HEK293 (cell line): ENCODE data around the gene FAM168A.
A peak's percentile ranks its signal among the peaks of the same experiment; 100 is the strongest.
"Not testable (repeated sequence)": the region's sequence is repeated elsewhere in the genome, so short reads cannot be mapped to it uniquely, and the experiment has no call there.

Source experiments
- CTCF ChIA-PET: fragments of 350-600 bp; formaldehyde crosslinking; extraction: SDS; loops from one replicate; lab custom pipeline; 2021; ENCODE audit warnings: antibody characterized with exemption; lab: Yijun Ruan, JAX
- POLR2A ChIA-PET: fragments of 300-600 bp; formaldehyde crosslinking; extraction: SDS; loops from one replicate; lab custom pipeline; 2020; ENCODE audit warnings: antibody characterized with exemption, inconsistent platforms; lab: Yijun Ruan, JAX
- H3K27ac ChIP-seq: fragments of 200-500 bp; sonication (Bioruptor generic); 2 replicates; pipeline ENCODE4 v1.5.1; 2014; ENCODE audit warnings: low read depth, low read length, control low read depth, inconsistent platforms; ENCODE audit errors: extremely low read depth
- H3K36me3 ChIP-seq, 2 experiments: fragments of 200-500 bp in 1 of 2; sonication (Bioruptor generic) in 1 of 2; 1 replicate in 1 of 2; 2 replicates in 1 of 2; pipeline ENCODE4 v1.5.1; 2014 to 2017; ENCODE audit warnings: inconsistent platforms in 2 of 2, low read length in 2 of 2; ENCODE audit not compliant: control insufficient read depth in 2 of 2, insufficient read depth in 1 of 2
- H3K4me1 ChIP-seq: fragments of 200-500 bp; sonication (Bioruptor generic); 2 replicates; pipeline ENCODE4 v1.5.1; 2014; ENCODE audit warnings: mild to moderate bottlenecking, low read length, inconsistent platforms; ENCODE audit not compliant: control insufficient read depth, insufficient read depth
- H3K4me3 ChIP-seq: 2 replicates; pipeline ENCODE4 v1.5.1; 2011; ENCODE audit warnings: low read depth, mild to moderate bottlenecking, control low read depth, low read length, moderate library complexity
- H3K9me3 ChIP-seq: fragments of 200-500 bp; sonication (Bioruptor generic); 2 replicates; pipeline ENCODE4 v1.5.1; 2014; ENCODE audit warnings: low read depth, low read length, inconsistent platforms; ENCODE audit not compliant: control insufficient read depth, insufficient read depth
- EGR2 ChIP-seq: fragments of 450-650 bp; formaldehyde crosslinking; IDR thresholded peaks from 2 replicates; pipeline ENCODE4 v1.5.1; 2016; ENCODE audit warnings: low read depth, missing biosample characterization, missing genetic modification characterization
- SP7 ChIP-seq: fragments of 450-650 bp; formaldehyde crosslinking; IDR thresholded peaks from 2 replicates; pipeline ENCODE4 v1.5.1; 2016; ENCODE audit warnings: missing biosample characterization, missing genetic modification characterization
- ZNF274 ChIP-seq, 2 experiments: fragments of 200-500 bp in 1 of 2; fragments of 450-650 bp in 1 of 2; sonication (Bioruptor generic) in 1 of 2; formaldehyde crosslinking in 1 of 2; IDR thresholded peaks; 2 replicates each; pipeline versions ENCODE4 v1.5.1 to v1.6.1; 2014 to 2016; ENCODE audit warnings: borderline replicate concordance in 1 of 2, inconsistent platforms in 1 of 2, low read length in 1 of 2, missing biosample characterization in 1 of 2, missing genetic modification characterization in 1 of 2
- ZNF610 ChIP-seq: fragments of 450-650 bp; formaldehyde crosslinking; IDR thresholded peaks from 2 replicates; pipeline ENCODE4 v1.5.1; 2016; ENCODE audit warnings: missing biosample characterization, missing genetic modification characterization, borderline replicate concordance
- ZNF837 ChIP-seq: fragments of 450-650 bp; formaldehyde crosslinking; IDR thresholded peaks from 2 replicates; pipeline ENCODE4 v1.5.1; 2016; ENCODE audit warnings: missing biosample characterization, missing genetic modification characterization
- TF ChIP-seq, protein P1 (sequence below): fragments of 450-650 bp; formaldehyde crosslinking; IDR thresholded peaks from 2 replicates; pipeline ENCODE4 v1.5.1; 2017; ENCODE audit warnings: missing biosample characterization, missing genetic modification characterization
- TF ChIP-seq, protein P2 (sequence below): fragments of 450-650 bp; formaldehyde crosslinking; IDR thresholded peaks from 2 replicates; pipeline ENCODE4 v1.5.1; 2016; ENCODE audit warnings: missing biosample characterization, missing genetic modification characterization
- TF ChIP-seq, protein P3 (sequence below): fragments of 450-650 bp; formaldehyde crosslinking; IDR thresholded peaks from 2 replicates; pipeline ENCODE4 v1.5.1; 2016; ENCODE audit warnings: missing biosample characterization, missing genetic modification characterization, borderline replicate concordance
- TF ChIP-seq, protein P4 (sequence below): fragments of 450-650 bp; formaldehyde crosslinking; IDR thresholded peaks from 2 replicates; pipeline ENCODE4 v1.5.1; 2017; ENCODE audit warnings: missing biosample characterization, missing genetic modification characterization

The FAM168A gene

DNA sequence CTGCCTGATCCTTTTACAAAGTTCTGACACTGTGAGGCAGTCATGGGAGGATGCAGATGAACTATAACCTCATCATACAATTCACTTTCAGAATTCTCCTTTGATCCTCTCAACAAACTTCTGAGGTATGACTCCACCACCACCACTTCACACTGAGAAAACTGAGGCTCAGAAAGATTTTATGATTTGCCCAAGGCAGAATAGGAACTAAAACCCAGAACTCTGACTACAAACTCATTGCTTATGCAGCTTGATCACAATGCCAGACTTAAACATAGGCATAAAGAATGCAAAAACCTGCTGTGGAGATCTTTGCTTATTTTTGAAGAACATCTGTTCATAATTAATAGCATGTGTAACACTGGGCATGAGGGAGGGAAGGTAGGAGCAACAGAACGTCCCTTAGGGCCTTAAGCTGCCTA, 20.4 kb downstream of the FAM168A start:
- Histone ChIP-seq H3K4me3 (no peak overlapping the region), H3K27ac (no peak overlapping the region), H3K9me3 (no peaks in the 10 kb centered on the region), H3K36me3 (no peaks in the 10 kb centered on the region), H3K4me1 (peaks cover 5% of the 10 kb centered on the region)
- CTCF ChIA-PET = interaction anchor here (0.6 to 1.2 kb wide), 2 partner anchors 11 to 15 kb away, joined by 3 read pairs; no protein-coding TSS in a partner anchor
- no peak for TF ChIP-seq EGR2 (tag by site-specific recombination)
- TF ChIP-seq, protein P1, sequence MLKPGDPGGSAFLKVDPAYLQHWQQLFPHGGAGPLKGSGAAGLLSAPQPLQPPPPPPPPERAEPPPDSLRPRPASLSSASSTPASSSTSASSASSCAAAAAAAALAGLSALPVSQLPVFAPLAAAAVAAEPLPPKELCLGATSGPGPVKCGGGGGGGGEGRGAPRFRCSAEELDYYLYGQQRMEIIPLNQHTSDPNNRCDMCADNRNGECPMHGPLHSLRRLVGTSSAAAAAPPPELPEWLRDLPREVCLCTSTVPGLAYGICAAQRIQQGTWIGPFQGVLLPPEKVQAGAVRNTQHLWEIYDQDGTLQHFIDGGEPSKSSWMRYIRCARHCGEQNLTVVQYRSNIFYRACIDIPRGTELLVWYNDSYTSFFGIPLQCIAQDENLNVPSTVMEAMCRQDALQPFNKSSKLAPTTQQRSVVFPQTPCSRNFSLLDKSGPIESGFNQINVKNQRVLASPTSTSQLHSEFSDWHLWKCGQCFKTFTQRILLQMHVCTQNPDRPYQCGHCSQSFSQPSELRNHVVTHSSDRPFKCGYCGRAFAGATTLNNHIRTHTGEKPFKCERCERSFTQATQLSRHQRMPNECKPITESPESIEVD (tag by site-specific recombination) = peak; percentile 74
- TF ChIP-seq, protein P2, sequence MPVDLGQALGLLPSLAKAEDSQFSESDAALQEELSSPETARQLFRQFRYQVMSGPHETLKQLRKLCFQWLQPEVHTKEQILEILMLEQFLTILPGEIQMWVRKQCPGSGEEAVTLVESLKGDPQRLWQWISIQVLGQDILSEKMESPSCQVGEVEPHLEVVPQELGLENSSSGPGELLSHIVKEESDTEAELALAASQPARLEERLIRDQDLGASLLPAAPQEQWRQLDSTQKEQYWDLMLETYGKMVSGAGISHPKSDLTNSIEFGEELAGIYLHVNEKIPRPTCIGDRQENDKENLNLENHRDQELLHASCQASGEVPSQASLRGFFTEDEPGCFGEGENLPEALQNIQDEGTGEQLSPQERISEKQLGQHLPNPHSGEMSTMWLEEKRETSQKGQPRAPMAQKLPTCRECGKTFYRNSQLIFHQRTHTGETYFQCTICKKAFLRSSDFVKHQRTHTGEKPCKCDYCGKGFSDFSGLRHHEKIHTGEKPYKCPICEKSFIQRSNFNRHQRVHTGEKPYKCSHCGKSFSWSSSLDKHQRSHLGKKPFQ (tag by site-specific recombination) = peak; percentile 89
- TF ChIP-seq SP7 (tag by site-specific recombination) = 0 out of 2 replicates have a peak, but pooled peaks have one; percentile 7
- no peak for TF ChIP-seq ZNF837 (tag by site-specific recombination)
- POLR2A ChIA-PET = no interaction called here

DNA sequence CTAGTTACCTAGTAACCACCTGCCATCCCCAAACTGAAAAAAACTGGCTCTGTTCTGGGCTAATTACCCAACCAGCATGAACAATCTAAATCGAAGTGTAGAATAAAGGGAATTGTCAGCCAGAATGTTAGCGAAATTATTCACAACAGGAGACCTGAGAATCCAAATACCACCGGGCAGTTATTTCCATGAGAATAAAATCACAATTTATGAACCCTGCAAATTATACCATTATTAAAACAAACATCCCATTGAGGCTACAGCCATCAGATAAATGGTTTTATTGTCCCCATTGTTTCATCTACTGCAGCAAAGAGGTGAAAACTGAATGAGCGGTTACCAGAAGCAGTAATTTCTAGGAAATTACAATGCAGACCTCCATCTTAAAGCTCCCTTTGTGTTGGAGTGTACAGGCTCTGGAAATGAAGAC, 21.7 kb downstream of the FAM168A start:
- H3K36me3 ChIP-seq = no peaks in the 10 kb centered on the region
- H3K4me3 ChIP-seq = no peak overlapping the region
- CTCF ChIA-PET = interaction anchor here (0.7 kb wide), 1 partner anchor 10 kb away, joined by 3 read pairs; no protein-coding TSS in a partner anchor
- TF ChIP-seq, protein P1 (tag by site-specific recombination) = peak; percentile 48; the same call in 1 of the 2 replicates
- TF ChIP-seq, protein P3, sequence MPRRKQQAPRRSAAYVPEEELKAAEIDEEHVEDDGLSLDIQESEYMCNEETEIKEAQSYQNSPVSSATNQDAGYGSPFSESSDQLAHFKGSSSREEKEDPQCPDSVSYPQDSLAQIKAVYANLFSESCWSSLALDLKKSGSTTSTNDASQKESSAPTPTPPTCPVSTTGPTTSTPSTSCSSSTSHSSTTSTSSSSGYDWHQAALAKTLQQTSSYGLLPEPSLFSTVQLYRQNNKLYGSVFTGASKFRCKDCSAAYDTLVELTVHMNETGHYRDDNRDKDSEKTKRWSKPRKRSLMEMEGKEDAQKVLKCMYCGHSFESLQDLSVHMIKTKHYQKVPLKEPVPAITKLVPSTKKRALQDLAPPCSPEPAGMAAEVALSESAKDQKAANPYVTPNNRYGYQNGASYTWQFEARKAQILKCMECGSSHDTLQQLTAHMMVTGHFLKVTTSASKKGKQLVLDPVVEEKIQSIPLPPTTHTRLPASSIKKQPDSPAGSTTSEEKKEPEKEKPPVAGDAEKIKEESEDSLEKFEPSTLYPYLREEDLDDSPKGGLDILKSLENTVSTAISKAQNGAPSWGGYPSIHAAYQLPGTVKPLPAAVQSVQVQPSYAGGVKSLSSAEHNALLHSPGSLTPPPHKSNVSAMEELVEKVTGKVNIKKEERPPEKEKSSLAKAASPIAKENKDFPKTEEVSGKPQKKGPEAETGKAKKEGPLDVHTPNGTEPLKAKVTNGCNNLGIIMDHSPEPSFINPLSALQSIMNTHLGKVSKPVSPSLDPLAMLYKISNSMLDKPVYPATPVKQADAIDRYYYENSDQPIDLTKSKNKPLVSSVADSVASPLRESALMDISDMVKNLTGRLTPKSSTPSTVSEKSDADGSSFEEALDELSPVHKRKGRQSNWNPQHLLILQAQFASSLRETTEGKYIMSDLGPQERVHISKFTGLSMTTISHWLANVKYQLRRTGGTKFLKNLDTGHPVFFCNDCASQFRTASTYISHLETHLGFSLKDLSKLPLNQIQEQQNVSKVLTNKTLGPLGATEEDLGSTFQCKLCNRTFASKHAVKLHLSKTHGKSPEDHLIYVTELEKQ (tag by site-specific recombination) = no peak
- no peak for TF ChIP-seq ZNF610 (tag by site-specific recombination)
- TF ChIP-seq ZNF274 (IDR thresholded peaks at IDR 0.05; ENCODE audit: low read length) = no peak
- TF ChIP-seq ZNF274 (tag by site-specific recombination; IDR thresholded peaks at IDR 0.05; ENCODE audit: borderline replicate concordance) = no peak
- TF ChIP-seq, protein P4, sequence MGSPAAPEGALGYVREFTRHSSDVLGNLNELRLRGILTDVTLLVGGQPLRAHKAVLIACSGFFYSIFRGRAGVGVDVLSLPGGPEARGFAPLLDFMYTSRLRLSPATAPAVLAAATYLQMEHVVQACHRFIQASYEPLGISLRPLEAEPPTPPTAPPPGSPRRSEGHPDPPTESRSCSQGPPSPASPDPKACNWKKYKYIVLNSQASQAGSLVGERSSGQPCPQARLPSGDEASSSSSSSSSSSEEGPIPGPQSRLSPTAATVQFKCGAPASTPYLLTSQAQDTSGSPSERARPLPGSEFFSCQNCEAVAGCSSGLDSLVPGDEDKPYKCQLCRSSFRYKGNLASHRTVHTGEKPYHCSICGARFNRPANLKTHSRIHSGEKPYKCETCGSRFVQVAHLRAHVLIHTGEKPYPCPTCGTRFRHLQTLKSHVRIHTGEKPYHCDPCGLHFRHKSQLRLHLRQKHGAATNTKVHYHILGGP (tag by site-specific recombination) = 0 out of 2 replicates have a peak, but pooled peaks have one; percentile 8
- TF ChIP-seq, all 188 proteins: peak for 2
- POLR2A ChIA-PET = no interaction called here
- Histone ChIP-seq H3K9me3 (no peaks in the 10 kb centered on the region), H3K27ac (no peak overlapping the region), H3K4me1 (peaks cover 5% of the 10 kb centered on the region)

DNA sequence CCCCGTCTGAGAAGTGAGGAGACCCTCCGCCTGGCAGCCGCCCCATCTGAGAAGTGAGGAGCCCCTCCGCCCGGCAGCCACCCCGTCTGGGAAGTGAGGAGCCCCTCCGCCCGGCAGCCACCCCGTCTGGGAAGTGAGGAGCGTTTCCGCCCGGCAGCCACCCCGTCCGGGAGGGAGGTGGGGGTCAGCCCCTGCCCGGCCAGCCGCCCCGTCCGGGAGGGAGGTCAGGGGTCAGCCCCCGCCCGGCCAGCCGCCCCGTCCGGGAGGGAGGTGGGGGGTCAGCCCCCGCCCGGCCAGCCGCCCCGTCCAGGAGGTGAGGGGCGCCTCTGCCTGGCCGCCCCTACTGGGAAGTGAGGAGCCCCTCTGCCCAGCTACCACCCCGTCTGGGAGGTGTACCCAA, 25.9 kb downstream of the FAM168A start:
- H3K4me3 ChIP-seq, POLR2A ChIA-PET, H3K9me3 ChIP-seq, CTCF ChIA-PET, H3K36me3 ChIP-seq, H3K27ac ChIP-seq: not testable (repeated sequence)
- H3K4me1 ChIP-seq = peaks cover 15% of the 10 kb centered on the region
